Loucy (cell line): ENCODE data around the gene TICRR.

Experiments used
- H2AFZ ChIP-seq: fragments of 200-600 bp; sonication (generic); 2 replicates; pipeline ENCODE4 v1.6.0; 2016; ENCODE audit warnings: antibody characterized with exemption, mild to moderate bottlenecking, low read length, moderate library complexity
- H3F3A ChIP-seq: fragments of 200-600 bp; 2 replicates; pipeline ENCODE4 v1.6.0; 2016; ENCODE audit warnings: antibody characterized with exemption, low read depth, mild to moderate bottlenecking
- H3K27me3 ChIP-seq: fragments of 200-600 bp; sonication (generic); 2 replicates; pipeline ENCODE4 v1.6.1; 2014; ENCODE audit warnings: low read length, mild to moderate bottlenecking; ENCODE audit not compliant: insufficient read depth, poor library complexity, severe bottlenecking
- H3K36me3 ChIP-seq: fragments of 200-600 bp; sonication (generic); 2 replicates; pipeline ENCODE4 v1.6.1; 2016; ENCODE audit warnings: low read length; ENCODE audit not compliant: insufficient read depth
- H3K4me1 ChIP-seq: fragments of 200-600 bp; sonication (generic); 2 replicates; pipeline ENCODE4 v1.5.1; 2014; ENCODE audit warnings: low read length, mild to moderate bottlenecking; ENCODE audit not compliant: insufficient read depth, poor library complexity, severe bottlenecking
- H3K4me2 ChIP-seq: fragments of 200-600 bp; sonication (generic); 2 replicates; pipeline ENCODE4 v1.6.0; 2014; ENCODE audit warnings: antibody characterized with exemption, low read length, low read depth, mild to moderate bottlenecking; ENCODE audit not compliant: poor library complexity, severe bottlenecking
- H3K4me3 ChIP-seq: fragments of 200-600 bp; sonication (generic); 2 replicates; pipeline ENCODE4 v1.5.1; 2014; ENCODE audit warnings: low read length, mild to moderate bottlenecking, mixed read lengths; ENCODE audit not compliant: poor library complexity, severe bottlenecking
- H3K79me2 ChIP-seq: fragments of 200-600 bp; sonication (generic); 2 replicates; pipeline ENCODE4 v1.6.1; 2014; ENCODE audit warnings: low read length; ENCODE audit not compliant: insufficient read depth
- H3K9ac ChIP-seq: fragments of 200-600 bp; sonication (generic); 2 replicates; pipeline ENCODE4 v1.6.0; 2014; ENCODE audit warnings: mild to moderate bottlenecking, low read depth, low read length, moderate library complexity; ENCODE audit not compliant: poor library complexity, severe bottlenecking
- H3K9me2 ChIP-seq: fragments of 200-600 bp; sonication (generic); replicated peaks from 2 replicates; pipeline ENCODE4 v1.6.1; 2016; ENCODE audit warnings: low read depth, low read length, mixed read lengths
- H3K9me3 ChIP-seq: fragments of 200-600 bp; sonication (generic); 2 replicates; pipeline ENCODE4 v1.6.1; 2014; ENCODE audit warnings: mild to moderate bottlenecking, antibody characterized with exemption, low read length, low read depth; ENCODE audit not compliant: insufficient read depth
- H4K20me1 ChIP-seq: fragments of 200-600 bp; sonication (generic); 2 replicates; pipeline ENCODE4 v1.6.0; 2014; ENCODE audit warnings: antibody characterized with exemption, low read length, mild to moderate bottlenecking; ENCODE audit not compliant: insufficient read depth, poor library complexity, severe bottlenecking
- EZH2phosphoT487 ChIP-seq: fragments of 200-600 bp; IDR thresholded peaks from 2 replicates; pipeline ENCODE4 v1.6.1; 2018; ENCODE audit warnings: antibody characterized with exemption, mild to moderate bottlenecking, moderate library complexity, borderline replicate concordance
- TF ChIP-seq, protein P1 (sequence below): fragments of 200-600 bp; sonication (generic); conservative IDR thresholded peaks from 2 replicates; pipeline ENCODE4 v1.5.1; 2014; ENCODE audit warnings: mild to moderate bottlenecking, antibody characterized with exemption, low read length

TICRR gene

DNA sequence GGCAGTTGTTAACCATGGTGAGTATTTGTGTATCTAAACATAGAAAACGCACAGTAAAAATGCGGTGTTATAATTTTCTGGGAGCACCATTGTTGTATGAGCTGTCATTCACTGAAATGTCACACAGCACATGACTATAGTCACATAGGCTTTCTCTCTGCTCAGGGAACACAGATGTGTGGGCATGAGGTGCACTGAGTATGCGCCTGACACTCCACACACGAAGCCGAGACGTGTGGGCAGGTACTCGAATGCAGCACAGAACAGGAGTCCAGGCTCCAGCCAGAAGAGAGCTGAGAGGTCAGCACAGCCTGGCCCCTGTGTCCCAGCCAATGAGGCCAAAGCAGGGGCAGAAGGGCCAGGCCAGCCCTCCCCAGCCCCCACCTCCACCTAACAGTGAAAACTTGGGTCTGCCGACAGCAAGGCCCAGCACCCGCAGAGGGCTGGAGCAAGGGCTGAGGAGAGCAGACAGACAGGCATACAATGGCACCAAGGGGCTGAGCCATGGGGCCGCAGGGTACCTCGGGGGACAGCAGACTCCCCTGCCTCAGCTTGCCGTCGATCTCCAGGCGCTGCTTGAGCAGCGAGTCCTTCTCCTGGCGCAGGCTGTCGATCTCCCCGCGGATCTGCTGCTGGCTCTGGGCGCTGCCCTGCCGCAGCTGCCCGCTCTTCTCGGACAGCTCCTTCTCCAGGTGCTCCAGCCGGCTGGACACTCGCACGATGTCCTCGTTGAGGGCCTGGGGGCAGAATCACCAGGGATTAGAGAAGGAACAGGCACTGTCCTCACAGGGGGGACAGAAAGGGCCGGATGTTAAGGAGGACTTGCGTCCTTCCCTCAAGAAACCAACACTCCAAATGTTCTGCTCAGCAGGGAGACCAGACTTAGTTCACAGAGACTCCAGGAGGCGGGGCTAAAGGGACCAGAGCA lies 56.0 kb downstream of the TICRR start:
- Histone ChIP-seq H3K9me3 (no peaks in the 10 kb centered on the region), H3K4me1 (no peaks in the 10 kb centered on the region), H3K4me2 (no peak overlapping the region), H2AFZ (no peak overlapping the region), H3K4me3 (no peak overlapping the region), H3K9me2 (no peaks in the 10 kb centered on the region), H4K20me1 (no peaks in the 10 kb centered on the region), H3K36me3 (peaks cover 68% of the 10 kb centered on the region; the same call in 1 of the 2 replicates), H3K9ac (no peak overlapping the region), H3F3A (no peaks in the 10 kb centered on the region), H3K27me3 (no peaks in the 10 kb centered on the region), H3K79me2 (no peaks in the 10 kb centered on the region)
- TF ChIP-seq, protein P1, sequence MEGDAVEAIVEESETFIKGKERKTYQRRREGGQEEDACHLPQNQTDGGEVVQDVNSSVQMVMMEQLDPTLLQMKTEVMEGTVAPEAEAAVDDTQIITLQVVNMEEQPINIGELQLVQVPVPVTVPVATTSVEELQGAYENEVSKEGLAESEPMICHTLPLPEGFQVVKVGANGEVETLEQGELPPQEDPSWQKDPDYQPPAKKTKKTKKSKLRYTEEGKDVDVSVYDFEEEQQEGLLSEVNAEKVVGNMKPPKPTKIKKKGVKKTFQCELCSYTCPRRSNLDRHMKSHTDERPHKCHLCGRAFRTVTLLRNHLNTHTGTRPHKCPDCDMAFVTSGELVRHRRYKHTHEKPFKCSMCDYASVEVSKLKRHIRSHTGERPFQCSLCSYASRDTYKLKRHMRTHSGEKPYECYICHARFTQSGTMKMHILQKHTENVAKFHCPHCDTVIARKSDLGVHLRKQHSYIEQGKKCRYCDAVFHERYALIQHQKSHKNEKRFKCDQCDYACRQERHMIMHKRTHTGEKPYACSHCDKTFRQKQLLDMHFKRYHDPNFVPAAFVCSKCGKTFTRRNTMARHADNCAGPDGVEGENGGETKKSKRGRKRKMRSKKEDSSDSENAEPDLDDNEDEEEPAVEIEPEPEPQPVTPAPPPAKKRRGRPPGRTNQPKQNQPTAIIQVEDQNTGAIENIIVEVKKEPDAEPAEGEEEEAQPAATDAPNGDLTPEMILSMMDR: no peak
- TF ChIP-seq EZH2phosphoT487: no peak

DNA sequence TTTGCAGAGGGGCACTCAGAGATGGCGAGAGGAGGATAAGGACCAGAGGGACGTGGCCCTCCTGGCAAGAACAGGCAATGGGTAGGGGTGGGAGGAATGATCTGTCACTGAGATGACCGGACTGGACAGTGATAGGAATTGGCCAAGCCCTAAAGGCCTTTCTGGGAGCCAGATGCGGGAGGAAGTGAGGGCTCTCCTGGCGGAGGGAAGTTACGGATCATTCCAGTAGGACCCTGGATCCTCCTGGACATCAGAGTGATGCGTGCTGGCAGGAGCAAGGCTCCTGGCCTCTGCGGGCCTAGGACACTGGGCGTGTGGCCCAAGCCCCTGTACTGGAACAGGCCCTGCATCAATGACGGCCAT lies 56.6 kb downstream of the TICRR start:
- no peaks in the 10 kb centered on the region for H3K4me1 ChIP-seq
- H3K4me2 ChIP-seq: no peak overlapping the region
- H3K27me3 ChIP-seq: no peaks in the 10 kb centered on the region
- no peak overlapping the region for H3K4me3 ChIP-seq
- TF ChIP-seq, protein P1: no peak
- TF ChIP-seq EZH2phosphoT487: no peak
- no peak overlapping the region for H3K9ac ChIP-seq
- H3F3A ChIP-seq: no peaks in the 10 kb centered on the region
- no peaks in the 10 kb centered on the region for H4K20me1 ChIP-seq
- H3K36me3 ChIP-seq: peaks cover 61% of the 10 kb centered on the region; the same call in 1 of the 2 replicates
- no peaks in the 10 kb centered on the region for H3K9me2 ChIP-seq
- H3K79me2 ChIP-seq: no peaks in the 10 kb centered on the region
- no peaks in the 10 kb centered on the region for H3K9me3 ChIP-seq
- no peak overlapping the region for H2AFZ ChIP-seq

DNA sequence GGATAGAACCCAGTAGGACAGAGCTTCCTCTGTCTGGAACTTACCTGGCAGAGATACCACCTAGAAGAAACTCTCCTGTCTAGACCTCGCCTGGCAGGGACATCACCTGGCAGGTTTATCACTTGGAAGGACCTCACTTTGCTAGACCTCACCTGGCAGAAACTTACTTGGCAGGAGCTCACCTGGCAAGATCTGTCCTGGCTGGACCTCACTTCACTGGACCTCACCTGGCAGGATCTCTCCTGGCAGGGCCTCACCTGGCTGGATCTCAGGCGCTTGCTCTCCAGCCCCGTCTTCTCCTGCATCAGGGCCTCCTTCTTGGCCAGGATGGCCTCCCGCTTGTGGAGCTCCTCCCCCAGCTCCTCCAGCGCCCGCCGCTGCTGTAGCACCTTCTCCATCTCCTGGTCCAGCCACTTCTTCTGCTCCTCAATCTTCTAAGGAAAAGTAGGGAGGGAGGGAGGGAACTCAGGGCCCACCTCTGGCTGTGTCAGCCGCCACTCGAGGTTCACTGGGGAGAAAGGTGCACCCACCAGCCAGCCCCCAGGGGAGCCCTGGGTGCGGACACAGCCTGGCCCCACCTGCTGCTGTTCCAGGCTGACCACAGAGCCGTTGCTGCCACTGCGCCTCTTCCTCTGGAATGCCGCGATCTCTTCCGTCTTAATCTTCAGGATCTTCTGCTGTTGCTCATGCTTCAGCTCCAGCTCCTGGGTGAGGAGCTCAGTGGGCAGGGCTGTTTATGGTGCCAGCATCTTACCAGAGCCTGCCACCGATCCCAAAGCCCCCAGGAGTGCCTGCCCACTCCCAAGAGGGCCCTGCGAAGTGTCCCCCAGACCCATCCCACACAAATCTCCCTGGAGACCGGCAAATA lies 57.5 kb downstream of the TICRR start:
- no peaks in the 10 kb centered on the region for H3F3A ChIP-seq
- H3K4me3 ChIP-seq: no peak overlapping the region
- H4K20me1 ChIP-seq: no peaks in the 10 kb centered on the region
- H3K79me2 ChIP-seq: no peaks in the 10 kb centered on the region
- no peak overlapping the region for H3K9ac ChIP-seq
- H2AFZ ChIP-seq: no peak overlapping the region
- no peak overlapping the region for H3K4me2 ChIP-seq
- no peaks in the 10 kb centered on the region for H3K9me2 ChIP-seq
- H3K27me3 ChIP-seq: no peaks in the 10 kb centered on the region
- no peaks in the 10 kb centered on the region for H3K4me1 ChIP-seq
- TF ChIP-seq, protein P1: no peak
- TF ChIP-seq EZH2phosphoT487: no peak
- peaks cover 52% of the 10 kb centered on the region; the same call in 1 of the 2 replicates for H3K36me3 ChIP-seq
- H3K9me3 ChIP-seq: no peaks in the 10 kb centered on the region
